ENCODE data around the gene CAMSAP1. TPM values are rescaled to one million over a fixed set of nuclear protein-coding genes. Genes with fewer than 3 reads are reported as not detected.

The CAMSAP1 gene
- total RNA-seq, 4 donors from 2014 or later: 32.2 to 46.1 (median 34.0) TPM

DNA sequence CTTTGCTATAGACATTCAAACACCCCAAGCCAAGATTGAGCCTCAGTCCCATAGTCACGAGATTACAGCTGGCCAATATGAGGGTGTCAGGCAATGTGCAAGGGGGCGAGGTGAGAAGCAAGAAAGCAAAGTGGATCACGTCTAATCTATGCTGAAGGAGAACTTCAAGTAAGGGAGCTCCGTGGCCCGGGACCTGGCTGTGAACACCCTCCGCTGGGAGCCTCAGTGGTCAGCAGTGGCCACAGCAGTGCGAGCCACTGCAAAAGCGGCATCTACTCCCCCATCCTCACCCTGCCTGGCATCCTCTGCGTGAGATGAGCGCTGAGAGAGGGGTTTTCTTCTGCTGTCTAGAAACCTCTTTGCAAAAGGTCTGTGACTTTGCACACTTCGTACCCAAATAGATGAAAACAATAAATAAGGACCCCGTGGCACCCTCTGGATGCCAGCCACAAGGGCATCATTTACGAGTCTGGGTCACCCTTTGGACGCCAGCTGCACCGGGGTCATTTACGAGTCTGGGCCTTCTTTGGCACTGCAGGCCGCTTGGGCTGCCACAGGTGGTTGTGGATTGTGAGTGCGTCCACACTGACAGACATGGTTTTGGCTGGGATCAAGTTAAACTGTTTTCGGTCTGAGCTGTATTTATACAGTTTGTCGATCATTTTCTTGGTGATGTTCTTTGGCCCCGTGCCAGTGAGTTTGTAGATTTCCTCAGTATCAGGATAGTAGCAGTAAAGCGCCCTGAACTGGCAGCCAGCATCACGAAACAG, 96.4 kb downstream of the CAMSAP1 start:
- DNase-seq (ENCODE audit: low spot score in 2 of 2): peak in 1 of 2 donors; percentile 76
- TF ChIP-seq, protein P1, sequence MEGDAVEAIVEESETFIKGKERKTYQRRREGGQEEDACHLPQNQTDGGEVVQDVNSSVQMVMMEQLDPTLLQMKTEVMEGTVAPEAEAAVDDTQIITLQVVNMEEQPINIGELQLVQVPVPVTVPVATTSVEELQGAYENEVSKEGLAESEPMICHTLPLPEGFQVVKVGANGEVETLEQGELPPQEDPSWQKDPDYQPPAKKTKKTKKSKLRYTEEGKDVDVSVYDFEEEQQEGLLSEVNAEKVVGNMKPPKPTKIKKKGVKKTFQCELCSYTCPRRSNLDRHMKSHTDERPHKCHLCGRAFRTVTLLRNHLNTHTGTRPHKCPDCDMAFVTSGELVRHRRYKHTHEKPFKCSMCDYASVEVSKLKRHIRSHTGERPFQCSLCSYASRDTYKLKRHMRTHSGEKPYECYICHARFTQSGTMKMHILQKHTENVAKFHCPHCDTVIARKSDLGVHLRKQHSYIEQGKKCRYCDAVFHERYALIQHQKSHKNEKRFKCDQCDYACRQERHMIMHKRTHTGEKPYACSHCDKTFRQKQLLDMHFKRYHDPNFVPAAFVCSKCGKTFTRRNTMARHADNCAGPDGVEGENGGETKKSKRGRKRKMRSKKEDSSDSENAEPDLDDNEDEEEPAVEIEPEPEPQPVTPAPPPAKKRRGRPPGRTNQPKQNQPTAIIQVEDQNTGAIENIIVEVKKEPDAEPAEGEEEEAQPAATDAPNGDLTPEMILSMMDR (IDR thresholded peaks at IDR 0.05): no peak
- no peak for TF ChIP-seq POLR2A (IDR thresholded peaks at IDR 0.05)
- intact Hi-C loops (cut with DNase I; ENCODE audit: low total_unique reads): no loop called here
- no peak overlapping the region for H3K4me3 ChIP-seq (ENCODE audit: low read depth, poor library complexity, severe bottlenecking)
- 93 to 94% methylated on average over 23 of the region's 23 CpGs for WGBS, 2 donors

DNA sequence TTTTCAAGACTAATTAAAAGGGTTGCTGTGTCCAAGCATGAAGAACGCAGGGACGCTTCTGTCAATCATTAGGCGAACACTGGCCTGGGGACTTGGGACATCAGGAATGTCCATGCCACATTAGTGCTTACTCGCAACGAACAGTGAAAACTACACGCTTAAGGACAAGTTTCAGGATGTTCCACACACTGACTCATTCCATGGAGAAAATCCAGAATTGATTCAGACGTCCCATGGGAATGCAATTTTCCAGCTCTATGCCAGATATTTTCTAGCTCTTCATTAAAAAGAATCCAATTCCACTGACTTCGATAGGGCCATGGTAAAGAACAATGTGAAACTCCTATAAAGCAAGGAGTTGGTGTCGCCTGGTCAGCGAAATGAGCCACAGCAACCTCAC, 98.2 kb downstream of the CAMSAP1 start:
- DNase-seq (ENCODE audit: low spot score in 2 of 2): peak in 1 of 2 donors; percentile 20
- 67 to 72% methylated on average over 10 of the region's 10 CpGs for WGBS, 2 donors
- no peak for TF ChIP-seq POLR2A (IDR thresholded peaks at IDR 0.05)
- TF ChIP-seq, protein P1 (IDR thresholded peaks at IDR 0.05): no peak
- intact Hi-C loops (cut with DNase I; ENCODE audit: low total_unique reads): no loop called here
- no peak overlapping the region for H3K4me3 ChIP-seq (ENCODE audit: low read depth, poor library complexity, severe bottlenecking)

DNA sequence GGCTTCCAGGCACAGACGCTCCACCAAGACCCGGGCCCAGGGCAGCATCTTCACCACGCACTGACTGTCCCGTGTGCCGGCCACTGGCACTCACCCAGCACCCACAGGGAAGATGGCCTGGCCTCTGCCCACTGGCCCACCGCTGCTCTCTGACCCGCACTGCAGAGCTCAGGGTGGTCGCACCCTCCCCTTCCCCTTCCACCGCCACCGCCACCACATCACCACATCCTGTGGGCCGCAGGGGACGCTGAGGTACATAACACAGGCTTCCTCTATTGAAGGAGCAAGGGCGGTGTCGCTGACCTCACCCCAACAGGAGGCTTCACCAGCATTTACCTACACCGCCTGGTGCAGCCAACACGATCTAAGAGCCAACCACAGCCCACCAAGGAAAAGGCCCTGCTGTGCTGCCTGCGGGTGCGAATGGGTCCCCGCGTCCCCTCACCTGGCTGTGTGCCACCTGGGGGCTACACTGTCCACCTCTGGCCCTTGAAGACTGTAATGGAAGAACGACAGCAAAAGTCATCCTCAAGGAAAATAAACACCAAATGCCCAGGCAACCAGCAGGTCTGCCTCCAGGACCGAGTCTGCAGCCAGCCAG, 101.8 kb downstream of the CAMSAP1 start:
- DNase-seq (ENCODE audit: low spot score in 2 of 2): no peak
- WGBS, 2 donors: 78 to 80% methylated on average over 22 of the region's 22 CpGs

DNA sequence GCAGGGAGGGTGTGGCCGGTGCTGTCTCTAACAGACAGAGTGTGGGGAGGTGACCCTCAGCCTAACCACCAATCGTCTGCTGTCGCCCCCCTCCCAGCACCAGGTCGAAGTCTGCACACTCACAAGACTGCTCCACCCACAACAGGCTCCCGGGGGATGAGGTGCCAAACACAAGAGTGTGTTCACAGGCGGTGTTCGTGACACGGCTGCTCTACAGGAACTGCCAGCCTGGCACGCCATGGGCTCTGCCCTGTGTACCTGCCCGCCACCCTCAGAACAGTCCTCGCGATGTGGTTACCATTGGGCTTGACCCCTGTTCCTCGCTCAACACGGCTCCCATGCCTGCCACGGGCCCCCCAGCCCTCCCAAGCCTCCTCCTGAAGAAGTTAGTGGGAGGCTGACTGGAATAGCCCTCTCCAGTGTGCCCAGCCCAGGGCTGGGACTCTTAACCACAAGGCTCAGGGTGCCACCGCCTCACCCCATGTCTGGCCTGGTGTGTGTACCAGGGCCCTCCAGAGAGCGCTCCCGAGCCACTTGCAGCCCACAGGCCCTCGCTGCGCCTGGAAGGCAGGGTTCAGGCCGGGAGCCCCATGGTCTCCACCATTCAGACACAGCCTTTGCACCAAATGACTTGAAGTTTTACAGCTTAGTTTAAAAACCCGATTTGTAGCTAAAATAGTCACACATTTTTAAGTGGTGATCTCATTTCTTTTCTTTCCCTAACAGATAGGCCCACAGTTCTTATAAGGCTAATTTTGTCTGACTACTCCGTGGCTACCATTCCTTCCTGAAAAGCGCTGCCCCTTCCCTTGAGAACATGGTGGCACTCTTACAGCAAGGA, 102.5 kb downstream of the CAMSAP1 start:
- no peak for TF ChIP-seq POLR2A (IDR thresholded peaks at IDR 0.05)
- TF ChIP-seq, protein P1 (IDR thresholded peaks at IDR 0.05): no peak
- whole genome bisulfite sequencing, 2 donors: 82 to 84% methylated on average over 20 to 23 of the region's 24 CpGs
- intact Hi-C loops (cut with DNase I; ENCODE audit: low total_unique reads): no loop called here
- DNase-seq (ENCODE audit: low spot score in 2 of 2): no peak
- H3K4me3 ChIP-seq (ENCODE audit: low read depth, poor library complexity, severe bottlenecking): no peak overlapping the region

More for the DNA sequence above, 101.8 kb downstream of the CAMSAP1 start:
- H3K4me3 ChIP-seq (ENCODE audit: low read depth, poor library complexity, severe bottlenecking): no peak overlapping the region
- intact Hi-C loops (cut with DNase I; ENCODE audit: low total_unique reads): no loop called here
- TF ChIP-seq POLR2A (IDR thresholded peaks at IDR 0.05): no peak
- TF ChIP-seq, protein P1 (IDR thresholded peaks at IDR 0.05): no peak

DNA sequence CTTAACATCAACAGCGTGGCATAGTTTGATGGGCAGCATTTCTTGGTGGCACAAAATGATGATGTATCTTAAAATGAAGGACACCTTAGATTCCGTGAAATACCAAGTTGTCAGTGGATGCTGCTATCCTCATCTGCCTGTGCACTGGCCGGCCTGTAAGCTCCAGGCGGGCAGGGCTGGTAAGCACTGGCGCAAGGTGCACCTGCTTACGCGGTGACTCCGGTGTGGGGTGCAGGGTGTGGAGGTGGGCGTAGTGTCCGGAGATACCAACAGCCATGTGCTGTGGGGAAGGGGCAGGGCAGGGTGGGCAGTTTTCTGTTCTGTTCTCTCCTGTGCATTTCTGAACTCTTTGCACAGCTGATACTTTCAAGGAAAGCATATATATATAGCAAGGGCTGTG, 103.9 kb downstream of the CAMSAP1 start:
- no peak for TF ChIP-seq POLR2A (IDR thresholded peaks at IDR 0.05)
- TF ChIP-seq, protein P1 (IDR thresholded peaks at IDR 0.05): no peak
- H3K4me3 ChIP-seq (ENCODE audit: low read depth, poor library complexity, severe bottlenecking): no peak overlapping the region
- DNase-seq (ENCODE audit: low spot score in 2 of 2): no peak
- WGBS, 2 donors: 86 to 87% methylated on average over 10 of the region's 10 CpGs
- intact Hi-C loops (cut with DNase I; ENCODE audit: low total_unique reads): no loop called here

All from lower leg skin (tissue), 4 donors.